Esophagus squamous epithelium (tissue), 5 donors: ENCODE data around the gene ZNF484. TPM values are rescaled to one million over a fixed set of nuclear protein-coding genes. Genes with fewer than 3 reads are reported as not detected.
"Not testable (repeated sequence)": the region's sequence is repeated elsewhere in the genome, so short reads cannot be mapped to it uniquely, and the experiment has no call there.

Experiments
- DNase-seq: peaks from one replicate; lab custom pipeline; 2025; lab: John Stamatoyannopoulos, UW
- H3K27ac ChIP-seq, 4 donors: fragments of 200-600 bp; sonication (generic); one replicate each; pipeline ENCODE4 v1.5.1; 2016 to 2019; ENCODE audit warnings: mild to moderate bottlenecking in 1 of 4
- H3K27me3 ChIP-seq, 4 donors: fragments of 200-600 bp; sonication (generic); 1 replicate in 3 of 4; 2 replicates in 1 of 4; pipeline versions ENCODE4 v1.5.1 to v1.6.0; 2017 to 2021; ENCODE audit warnings: antibody characterized with exemption in 1 of 4
- H3K36me3 ChIP-seq, 3 donors: fragments of 200-600 bp; sonication (generic); one replicate each; pipeline ENCODE4 v1.5.1; 2016 to 2019
- H3K4me1 ChIP-seq, 3 donors: fragments of 200-600 bp; sonication (generic); one replicate each; pipeline ENCODE4 v1.5.1; 2017 to 2019
- H3K4me3 ChIP-seq, 4 donors: fragments of 200-600 bp; sonication (generic); 1 replicate in 3 of 4; 2 replicates in 1 of 4; pipeline ENCODE4 v1.5.1; 2016 to 2019; ENCODE audit warnings: mild to moderate bottlenecking in 2 of 4, moderate library complexity in 1 of 4
- H3K9me3 ChIP-seq, 3 donors: fragments of 200-600 bp; sonication (generic); one replicate each; pipeline ENCODE4 v1.5.1; 2016 to 2019
- POLR2A ChIP-seq, 4 donors: fragments of 450-650 bp; IDR thresholded peaks; one replicate each; pipeline ENCODE4 v1.6.1; 2017; ENCODE audit warnings: antibody characterized with exemption in 4 of 4, mild to moderate bottlenecking in 4 of 4, moderate library complexity in 3 of 4
- WGBS, 2 donors: methylation state at CpG; one replicate each; pipeline ENCODE4 v1.1.5; 2018; 5-methylcytosine and 5-hydroxymethylcytosine counted together
- intact Hi-C: fragments of 100-400 bp; cut with DNase I; formaldehyde crosslinking; loops from one replicate; pipeline ENCODE4 v1.15.0; 2022
- total RNA-seq, 4 donors: library from RNA; depleted of rRNA; stranded (reverse); fragments of >200 nt; gene quantifications; one replicate each; pipeline ENCODE4 v1.1.0, GENCODE V29; 2016
- TF ChIP-seq, protein P1 (sequence below), 6 experiments: fragments of 450-650 bp in 4 of 6; fragments of 200-600 bp in 2 of 6; sonication (generic) in 2 of 6; IDR thresholded peaks; one replicate each; pipeline ENCODE4 v1.5.1; 2016 to 2019; ENCODE audit warnings: antibody characterized with exemption in 6 of 6, mild to moderate bottlenecking in 4 of 6, moderate library complexity in 4 of 6
- donor health status: DM: yes; HTN: yes; CAD: no.

ZNF484 gene
- total RNA-seq, 4 donors from 2014 or later: 2.4 to 8.8 (median 5.0) TPM

DNA sequence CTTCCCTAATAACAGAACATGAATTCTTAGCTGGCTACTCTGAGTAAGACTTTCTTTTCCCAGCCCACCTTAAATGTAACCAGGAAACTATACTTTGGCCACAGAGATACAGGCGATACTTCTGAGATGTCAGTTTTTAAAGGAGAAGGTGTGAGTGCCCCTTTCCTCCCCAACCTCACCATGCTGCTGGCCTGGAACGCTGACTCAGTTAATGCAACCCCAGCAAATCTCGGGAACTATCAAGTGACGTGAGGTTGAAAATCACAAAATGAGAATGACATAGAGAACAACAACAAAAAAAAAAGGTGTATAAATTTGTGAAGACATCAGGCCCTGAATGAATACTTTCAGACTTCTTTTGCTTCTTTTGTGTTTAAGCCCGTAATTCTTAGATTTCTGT, 13.7 kb downstream of the ZNF484 start:
- Histone ChIP-seq H3K27me3 (no peaks in the 10 kb centered on the region), H3K36me3 (peaks cover 0 to 57% (median 0%) of the 10 kb centered on the region in 3 donors), H3K4me1 (no peaks in the 10 kb centered on the region), H3K27ac (no peak overlapping the region), H3K9me3 (peaks cover 0 to 4% (median 0%) of the 10 kb centered on the region in 3 donors), H3K4me3 (no peak overlapping the region)
- TF ChIP-seq, protein P1, sequence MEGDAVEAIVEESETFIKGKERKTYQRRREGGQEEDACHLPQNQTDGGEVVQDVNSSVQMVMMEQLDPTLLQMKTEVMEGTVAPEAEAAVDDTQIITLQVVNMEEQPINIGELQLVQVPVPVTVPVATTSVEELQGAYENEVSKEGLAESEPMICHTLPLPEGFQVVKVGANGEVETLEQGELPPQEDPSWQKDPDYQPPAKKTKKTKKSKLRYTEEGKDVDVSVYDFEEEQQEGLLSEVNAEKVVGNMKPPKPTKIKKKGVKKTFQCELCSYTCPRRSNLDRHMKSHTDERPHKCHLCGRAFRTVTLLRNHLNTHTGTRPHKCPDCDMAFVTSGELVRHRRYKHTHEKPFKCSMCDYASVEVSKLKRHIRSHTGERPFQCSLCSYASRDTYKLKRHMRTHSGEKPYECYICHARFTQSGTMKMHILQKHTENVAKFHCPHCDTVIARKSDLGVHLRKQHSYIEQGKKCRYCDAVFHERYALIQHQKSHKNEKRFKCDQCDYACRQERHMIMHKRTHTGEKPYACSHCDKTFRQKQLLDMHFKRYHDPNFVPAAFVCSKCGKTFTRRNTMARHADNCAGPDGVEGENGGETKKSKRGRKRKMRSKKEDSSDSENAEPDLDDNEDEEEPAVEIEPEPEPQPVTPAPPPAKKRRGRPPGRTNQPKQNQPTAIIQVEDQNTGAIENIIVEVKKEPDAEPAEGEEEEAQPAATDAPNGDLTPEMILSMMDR (IDR thresholded peaks at IDR 0.05): no peak
- TF ChIP-seq POLR2A (IDR thresholded peaks at IDR 0.05): no peak
- DNase-seq: no peak
- WGBS, 2 donors: 80 to 94% methylated on average over 5 of the region's 5 CpGs
- intact Hi-C loops: no loop called here

DNA sequence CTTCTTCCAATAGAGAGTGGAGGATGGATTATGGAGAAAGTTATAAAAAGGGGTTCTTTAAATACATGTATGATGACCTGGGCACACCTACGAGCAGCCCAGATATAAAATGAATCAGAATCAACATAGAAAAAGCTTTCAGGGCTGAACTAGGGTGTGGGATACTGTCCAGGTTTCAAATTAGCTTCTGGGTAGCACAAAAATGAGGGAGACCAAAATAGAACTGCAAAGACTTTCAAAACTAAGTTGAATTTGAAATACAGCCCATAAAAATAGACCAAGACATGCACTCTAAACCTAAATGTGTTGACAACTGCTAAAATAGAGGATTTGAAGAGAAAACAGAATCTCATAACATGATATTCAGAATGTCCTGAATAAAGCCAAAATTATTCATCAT, 17.0 kb downstream of the ZNF484 start:
- Histone ChIP-seq H3K4me1 (no peaks in the 10 kb centered on the region), H3K4me3 (no peak overlapping the region), H3K27ac (no peak overlapping the region), H3K9me3 (peaks cover 0 to 5% (median 0%) of the 10 kb centered on the region in 3 donors), H3K27me3 (no peaks in the 10 kb centered on the region), H3K36me3 (peaks cover 0 to 62% (median 0%) of the 10 kb centered on the region in 3 donors)
- no peak for DNase-seq
- intact Hi-C loops: no loop called here
- TF ChIP-seq, protein P1 (IDR thresholded peaks at IDR 0.05): no peak
- TF ChIP-seq POLR2A (IDR thresholded peaks at IDR 0.05): no peak
- 86 to 96% methylated on average over 1 of the region's 1 CpG for WGBS, 2 donors

DNA sequence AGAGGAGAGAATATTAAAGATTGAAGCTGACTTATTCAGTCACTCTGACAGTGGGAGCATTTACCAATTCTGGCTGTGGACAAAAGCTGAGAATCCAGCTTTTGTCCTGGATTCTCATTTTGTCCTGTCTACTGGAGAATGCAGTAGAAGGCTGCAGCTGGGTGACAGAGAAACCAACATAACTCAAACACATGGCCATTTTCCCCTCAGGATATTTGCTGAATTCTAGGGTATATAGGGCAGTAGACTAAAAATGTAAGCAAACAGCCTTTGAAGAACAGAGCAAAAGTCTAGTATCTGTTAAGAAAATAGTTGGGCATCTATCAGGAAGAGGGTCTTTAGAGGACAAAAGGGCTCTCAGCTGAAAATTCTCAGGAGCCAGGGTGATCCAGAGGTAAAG, 20.6 kb downstream of the ZNF484 start:
- no peak for TF ChIP-seq POLR2A (IDR thresholded peaks at IDR 0.05)
- TF ChIP-seq, protein P1 (IDR thresholded peaks at IDR 0.05): no peak
- Histone ChIP-seq H3K9me3 (peaks cover 0 to 5% (median 0%) of the 10 kb centered on the region in 3 donors), H3K36me3 (peaks cover 4 to 87% (median 12%) of the 10 kb centered on the region in 3 donors), H3K27ac (no peak overlapping the region), H3K4me3 (no peak overlapping the region), H3K27me3 (no peaks in the 10 kb centered on the region), H3K4me1 (no peaks in the 10 kb centered on the region)
- DNase-seq: no peak
- intact Hi-C loops: no loop called here

DNA sequence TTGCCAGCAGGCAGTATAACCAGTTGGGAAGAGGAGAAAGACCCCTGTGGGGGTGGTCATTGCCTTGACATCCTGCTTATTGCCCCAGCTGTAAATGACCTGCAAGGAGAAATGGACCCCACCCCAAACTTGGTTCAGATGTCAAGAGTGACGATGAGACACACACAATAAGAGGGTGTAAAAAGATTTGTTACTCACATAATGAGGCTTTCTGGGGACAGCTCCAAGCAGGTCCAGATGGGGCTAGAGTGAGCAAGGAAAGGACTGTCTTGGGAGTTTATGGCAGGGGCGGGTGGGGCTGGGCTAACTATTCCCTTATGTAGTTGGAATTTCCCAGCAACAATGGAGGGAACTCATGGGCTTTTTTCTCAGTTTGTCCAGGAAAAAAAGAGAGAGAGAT, 24.1 kb downstream of the ZNF484 start:
- no peak overlapping the region for H3K4me3 ChIP-seq
- no peak overlapping the region for H3K27ac ChIP-seq
- DNase-seq: no peak
- no peaks in the 10 kb centered on the region for H3K4me1 ChIP-seq
- H3K27me3 ChIP-seq: no peaks in the 10 kb centered on the region
- TF ChIP-seq, protein P1 (IDR thresholded peaks at IDR 0.05): no peak
- no peak for TF ChIP-seq POLR2A (IDR thresholded peaks at IDR 0.05)
- WGBS, 2 donors: 60 to 78% methylated on average over 2 of the region's 2 CpGs
- peaks cover 0 to 14% (median 11%) of the 10 kb centered on the region in 3 donors for H3K9me3 ChIP-seq
- peaks cover 18 to 93% (median 20%) of the 10 kb centered on the region in 3 donors for H3K36me3 ChIP-seq
- intact Hi-C loops: no loop called here

DNA sequence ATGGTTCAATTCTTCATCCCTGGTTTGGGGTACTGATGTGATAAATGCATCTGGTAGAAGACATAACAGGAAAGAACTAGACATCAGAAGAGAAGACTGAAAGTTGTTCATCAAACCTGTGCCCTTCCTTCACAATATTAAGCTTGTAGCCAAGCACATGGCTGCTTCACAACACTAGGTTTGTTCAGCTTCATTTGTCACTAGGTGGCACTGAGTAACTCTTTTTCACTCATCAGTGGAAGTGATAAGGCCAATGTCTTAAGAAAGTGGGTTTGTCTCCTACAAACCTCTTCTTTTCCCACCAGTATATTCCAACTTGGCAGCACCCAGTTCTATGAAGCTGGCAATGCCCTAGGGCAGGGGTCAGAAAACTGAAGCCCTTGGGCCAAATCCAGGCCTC, 26.9 kb downstream of the ZNF484 start:
- H3K36me3 ChIP-seq: peaks cover 30 to 99% (median 35%) of the 10 kb centered on the region in 3 donors
- H3K4me3 ChIP-seq: no peak overlapping the region
- intact Hi-C loops: no loop called here
- TF ChIP-seq, protein P1 (IDR thresholded peaks at IDR 0.05): no peak
- TF ChIP-seq POLR2A (IDR thresholded peaks at IDR 0.05): no peak
- no peak overlapping the region for H3K27ac ChIP-seq
- H3K9me3 ChIP-seq: peaks cover 7 to 42% (median 39%) of the 10 kb centered on the region in 3 donors
- H3K4me1 ChIP-seq: no peaks in the 10 kb centered on the region
- no peak for DNase-seq
- H3K27me3 ChIP-seq: no peaks in the 10 kb centered on the region

DNA sequence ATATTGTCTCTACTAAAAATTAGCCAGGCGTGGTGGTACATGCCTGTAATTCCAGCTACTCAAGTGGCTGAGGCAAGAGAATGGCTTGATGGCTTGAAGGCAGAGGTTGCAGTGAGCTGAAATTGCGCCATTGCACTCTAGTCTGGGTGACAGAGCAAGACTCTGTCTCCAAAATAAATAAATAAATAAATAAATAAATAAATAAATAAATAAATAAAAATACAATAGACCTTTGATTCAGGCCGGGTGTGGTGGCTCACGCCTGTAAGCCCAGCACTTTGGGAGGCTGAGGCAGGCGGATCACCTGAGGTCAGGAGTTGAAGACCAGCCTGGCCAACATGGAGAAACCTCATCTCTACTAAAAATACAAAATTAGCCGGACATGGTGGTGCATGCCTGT, 29.1 kb downstream of the ZNF484 start:
- H3K36me3 ChIP-seq: peaks cover 25 to 92% (median 26%) of the 10 kb centered on the region in 3 donors
- H3K4me3 ChIP-seq, H3K27ac ChIP-seq, H3K27me3 ChIP-seq, H3K4me1 ChIP-seq, intact Hi-C loops, DNase-seq: not testable (repeated sequence)
- H3K9me3 ChIP-seq: peaks cover 7 to 63% (median 57%) of the 10 kb centered on the region in 3 donors
- 93 to 97% methylated on average over 6 of the region's 6 CpGs for WGBS, 2 donors
